ENCODE results near the gene OR2V2. TPM values are rescaled to one million over a fixed set of nuclear protein-coding genes. Genes with fewer than 3 reads are reported as not detected.
A peak's percentile ranks its signal among the peaks of the same experiment; 100 is the strongest.

The OR2V2 gene
- total and polyA plus RNA-seq, 2 donors (not counting 3 experiments of a cell fraction or from before 2014, with no cell fraction given), result not detected

GRCh38 chr5:181159286-181160151, 12.1 kb downstream of the OR2V2 start:
- peak; percentile 90 for FAIRE-seq
- Histone ChIP-seq H3K9me1 (replicated peaks; ENCODE audit: control insufficient read depth, extremely low read depth, insufficient read depth, low read length) (no peaks in the 10 kb centered on the region), H3K9me3 (replicated peaks; ENCODE audit: control insufficient read depth, insufficient read depth, low read length) (no peaks in the 10 kb centered on the region), H3K79me2 (ENCODE audit: control insufficient read depth, insufficient read depth, low read length) (no peaks in the 10 kb centered on the region), H3K27me3 (ENCODE audit: control insufficient read depth in 2 of 2, insufficient read depth in 2 of 2, low read length in 2 of 2) (no peaks in the 10 kb centered on the region), H3K36me3 (ENCODE audit: control insufficient read depth in 2 of 2, extremely low read depth in 1 of 2, insufficient read depth in 2 of 2, low read length in 2 of 2) (no peaks in the 10 kb centered on the region), H3K4me1 (ENCODE audit: control insufficient read depth, extremely low read depth, insufficient read depth, low read length) (peaks cover 10% of the 10 kb centered on the region), H3K4me2 (ENCODE audit: insufficient read depth, low read length) (no peak overlapping the region), H4K20me1 (replicated peaks; ENCODE audit: control insufficient read depth, extremely low read depth, insufficient read depth, low read length) (no peaks in the 10 kb centered on the region), H2AFZ (ENCODE audit: low read depth, low read length) (peak overlapping the region; percentile 94), H3K27ac (ENCODE audit: insufficient read depth, low read depth, low read length) (no peak overlapping the region), H3K9ac (replicated peaks; ENCODE audit: extremely low read depth, insufficient read depth, low read length) (no peak overlapping the region), H3K4me3 (replicated peaks in 1 of 3; ENCODE audit: insufficient read depth in 1 of 3, low read depth in 1 of 3, low read length in 3 of 3) (no peak overlapping the region)
- no peak for TF ChIP-seq MAX (IDR thresholded peaks at IDR 0.05; ENCODE audit: insufficient read depth, insufficient read length)
- TF ChIP-seq POLR2A (IDR thresholded peaks at IDR 0.05; ENCODE audit: low read depth, low read length), result no peak
- TF ChIP-seq GATA2 (IDR thresholded peaks at IDR 0.05; ENCODE audit: insufficient read depth, insufficient read length, low read depth, low read length), result no peak
- TF ChIP-seq CTCF (IDR thresholded peaks at IDR 0.05; ENCODE audit: extremely low read depth in 1 of 2, insufficient read depth in 1 of 2, low read depth in 1 of 2, low read length in 2 of 2), result peak; percentile 71 to 74
- no peak for TF ChIP-seq POLR2AphosphoS5 (IDR thresholded peaks at IDR 0.05; ENCODE audit: insufficient read depth, low read depth, low read length)
- no peak for TF ChIP-seq JUN (IDR thresholded peaks at IDR 0.05; ENCODE audit: borderline replicate concordance, insufficient read depth, insufficient read length, low read depth)
- no peak for TF ChIP-seq EZH2 (IDR thresholded peaks at IDR 0.05; ENCODE audit: borderline replicate concordance, low read depth, low read length, severe bottlenecking)
- CTCF ChIA-PET, result interaction anchor here (1.0 to 1.1 kb wide), 2 partner anchors 59 to 375 kb away, joined by 3 read pairs; no protein-coding TSS in a partner anchor
- BruUV-seq (replicated peaks), result no TSS peak
- POLR2A ChIA-PET, result no interaction called here
- dilution Hi-C loops (cut with MboI; ENCODE audit: extremely low pct_ligation_motif_present, low sequenced_read_pairs) (no loop called here), intact Hi-C loops (cut with micrococcal nuclease) (loop anchor here (1.0 kb wide), 2 partner anchors 23 to 375 kb away; no protein-coding TSS in a partner anchor)
- DNase-seq (ENCODE audit: low read depth, low spot score), result peak; percentile 53

Measured in endothelial cell of umbilical vein (primary cell).